ENCODE measurements around the gene LSAMP. TPM values are rescaled to one million over a fixed set of nuclear protein-coding genes. Genes with fewer than 3 reads are reported as not detected.
A peak's percentile ranks its signal among the peaks of the same experiment; 100 is the strongest.

Gene LSAMP
- total and polyA plus RNA-seq, 2 of the 13 experiments (the other 11 are each of a cell fraction or from before 2014, with no cell fraction given), result not detected

GRCh38 chr3:115843206-115843605 lies 602.1 kb downstream of the LSAMP start (continued):
- TF ChIP-seq ZNF597 (CRISPR knock-in tag; IDR thresholded peaks at IDR 0.05) (no peak), ZFP36L1 (CRISPR knock-in tag; IDR thresholded peaks at IDR 0.05) (no peak), ZBED4 (CRISPR knock-in tag; IDR thresholded peaks at IDR 0.05; ENCODE audit: borderline replicate concordance) (peak; percentile 24; the same call in 1 of the 2 replicates), JARID2 (CRISPR knock-in tag; IDR thresholded peaks at IDR 0.05; ENCODE audit: insufficient replicate concordance) (no peak), NR1H2 (CRISPR knock-in tag; IDR thresholded peaks at IDR 0.05; ENCODE audit: borderline replicate concordance, low read depth) (no peak), ZNF446 (CRISPR knock-in tag; IDR thresholded peaks at IDR 0.05) (no peak), ZBTB3 (CRISPR knock-in tag; IDR thresholded peaks at IDR 0.05; ENCODE audit: borderline replicate concordance, low read depth) (no peak), ARHGAP35 (CRISPR knock-in tag; IDR thresholded peaks at IDR 0.05; ENCODE audit: borderline replicate concordance) (no peak), DBP (CRISPR knock-in tag; IDR thresholded peaks at IDR 0.05; ENCODE audit: not compliant biosample characterization) (no peak), POLR2G (IDR thresholded peaks at IDR 0.05; ENCODE audit: low read depth, low read length) (no peak), HNF1A (IDR thresholded peaks at IDR 0.05; ENCODE audit: low read depth) (no peak), HNF1A (CRISPR knock-in tag; IDR thresholded peaks at IDR 0.05; ENCODE audit: borderline replicate concordance) (no peak; the same call in 1 of the 2 replicates), TIGD3 (CRISPR knock-in tag; IDR thresholded peaks at IDR 0.05; ENCODE audit: borderline replicate concordance) (no peak), NFYB (CRISPR knock-in tag; IDR thresholded peaks at IDR 0.05) (no peak), HDAC2 (CRISPR knock-in tag; IDR thresholded peaks at IDR 0.05) (peak; percentile 78; the same call in 1 of the 2 replicates), ELK4 (CRISPR knock-in tag; IDR thresholded peaks at IDR 0.05; ENCODE audit: borderline replicate concordance) (no peak)

All from HepG2 (cell line).